Mammary epithelial cell (primary cell): ENCODE data around the gene MRPL18.

ENCODE experiments used
- CTCF ChIP-seq, 2 donors: IDR thresholded peaks in 1 of 2; conservative IDR thresholded peaks in 1 of 2; 2 replicates each; pipeline ENCODE4 v1.5.1; 2011 to 2012; ENCODE audit warnings: inconsistent platforms in 2 of 2, low read length in 2 of 2, mild to moderate bottlenecking in 2 of 2, control low read depth in 1 of 2, low read depth in 1 of 2; ENCODE audit not compliant: insufficient read depth in 1 of 2; ENCODE audit errors: extremely low read depth in 1 of 2
- EZH2 ChIP-seq: IDR thresholded peaks from 2 replicates; pipeline ENCODE4 v1.6.1; 2012; ENCODE audit warnings: low read length, inconsistent platforms, borderline replicate concordance

GRCh38 chr6:159805440-159806020 is 15.3 kb downstream of the MRPL18 start:
- TF ChIP-seq CTCF (conservative IDR thresholded peaks at IDR 0.05 in 1 of 2, IDR thresholded peaks at IDR 0.05 in 1 of 2; ENCODE audit: extremely low read depth in 1 of 2, insufficient read depth in 1 of 2, low read depth in 1 of 2, low read length in 2 of 2) (no peak), EZH2 (no peak)
